ENCODE results near the gene TM9SF4. TPM values are rescaled to one million over a fixed set of nuclear protein-coding genes. Genes with fewer than 3 reads are reported as not detected.

The TM9SF4 gene
- total RNA-seq, 1 donor from 2014 or later: 27.0 TPM

DNA sequence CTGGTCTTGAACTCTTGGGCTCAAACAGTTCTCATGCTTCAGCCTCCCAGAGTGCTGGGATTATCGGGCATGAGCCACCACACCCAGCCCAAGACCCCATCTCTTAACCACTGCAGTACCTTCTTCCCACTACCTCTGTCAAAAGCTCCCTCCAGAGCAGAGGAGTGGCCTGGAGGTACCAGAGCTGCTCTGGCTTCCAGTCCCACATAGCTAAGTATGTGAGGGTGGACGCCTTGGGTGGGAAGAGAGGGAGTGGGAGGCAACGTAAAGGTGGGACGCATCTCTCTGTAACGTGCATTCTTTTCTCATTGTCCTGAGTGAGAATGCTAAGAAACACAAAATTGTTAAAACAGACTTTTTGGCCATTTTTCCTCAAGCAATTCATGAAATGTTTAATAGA is 24.5 kb downstream of the TM9SF4 start:
- Histone ChIP-seq H3K4me3 (no peak overlapping the region), H3K27ac (replicated peaks) (no peak overlapping the region), H3K4me1 (peaks cover 15% of the 10 kb centered on the region), H3K27me3 (ENCODE audit: low read depth) (no peaks in the 10 kb centered on the region), H3K36me3 (peaks cover 51% of the 10 kb centered on the region), H3K9me3 (replicated peaks) (no peaks in the 10 kb centered on the region)
- TF ChIP-seq, protein P1, sequence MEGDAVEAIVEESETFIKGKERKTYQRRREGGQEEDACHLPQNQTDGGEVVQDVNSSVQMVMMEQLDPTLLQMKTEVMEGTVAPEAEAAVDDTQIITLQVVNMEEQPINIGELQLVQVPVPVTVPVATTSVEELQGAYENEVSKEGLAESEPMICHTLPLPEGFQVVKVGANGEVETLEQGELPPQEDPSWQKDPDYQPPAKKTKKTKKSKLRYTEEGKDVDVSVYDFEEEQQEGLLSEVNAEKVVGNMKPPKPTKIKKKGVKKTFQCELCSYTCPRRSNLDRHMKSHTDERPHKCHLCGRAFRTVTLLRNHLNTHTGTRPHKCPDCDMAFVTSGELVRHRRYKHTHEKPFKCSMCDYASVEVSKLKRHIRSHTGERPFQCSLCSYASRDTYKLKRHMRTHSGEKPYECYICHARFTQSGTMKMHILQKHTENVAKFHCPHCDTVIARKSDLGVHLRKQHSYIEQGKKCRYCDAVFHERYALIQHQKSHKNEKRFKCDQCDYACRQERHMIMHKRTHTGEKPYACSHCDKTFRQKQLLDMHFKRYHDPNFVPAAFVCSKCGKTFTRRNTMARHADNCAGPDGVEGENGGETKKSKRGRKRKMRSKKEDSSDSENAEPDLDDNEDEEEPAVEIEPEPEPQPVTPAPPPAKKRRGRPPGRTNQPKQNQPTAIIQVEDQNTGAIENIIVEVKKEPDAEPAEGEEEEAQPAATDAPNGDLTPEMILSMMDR (IDR thresholded peaks at IDR 0.05; ENCODE audit: borderline replicate concordance): no peak
- no peak for DNase-seq
- intact Hi-C loops (cut with micrococcal nuclease): no loop called here

DNA sequence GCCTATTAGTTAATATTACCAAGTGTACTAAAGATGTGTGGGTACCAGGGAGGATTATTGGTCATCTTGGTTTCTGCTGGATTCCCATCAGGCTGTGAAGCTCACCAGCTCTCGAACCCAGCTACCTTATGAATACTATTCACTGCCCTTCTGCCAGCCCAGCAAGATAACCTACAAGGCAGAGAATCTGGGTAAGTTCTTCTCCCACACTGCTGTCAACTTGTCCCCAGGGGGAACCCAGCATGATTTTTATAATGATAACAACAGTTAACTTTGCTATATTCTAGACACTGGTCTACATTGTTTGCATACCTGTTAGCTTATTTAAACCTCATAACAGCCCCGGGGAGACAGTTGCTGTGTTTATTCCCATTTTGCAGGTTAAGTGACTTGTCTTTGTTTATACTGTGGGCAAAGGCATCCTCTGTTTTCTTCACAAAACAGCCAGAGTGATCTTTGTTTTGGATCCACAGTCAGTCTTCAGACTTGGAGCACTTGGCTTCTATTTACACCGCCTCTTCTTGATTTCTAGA is 26.5 kb downstream of the TM9SF4 start:
- Histone ChIP-seq H3K4me3 (no peak overlapping the region), H3K9me3 (replicated peaks) (no peaks in the 10 kb centered on the region), H3K4me1 (peaks cover 2% of the 10 kb centered on the region), H3K36me3 (peaks cover 67% of the 10 kb centered on the region), H3K27ac (replicated peaks) (no peak overlapping the region), H3K27me3 (ENCODE audit: low read depth) (no peaks in the 10 kb centered on the region)
- DNase-seq: no peak
- intact Hi-C loops (cut with micrococcal nuclease): no loop called here
- TF ChIP-seq, protein P1 (IDR thresholded peaks at IDR 0.05; ENCODE audit: borderline replicate concordance): no peak

DNA sequence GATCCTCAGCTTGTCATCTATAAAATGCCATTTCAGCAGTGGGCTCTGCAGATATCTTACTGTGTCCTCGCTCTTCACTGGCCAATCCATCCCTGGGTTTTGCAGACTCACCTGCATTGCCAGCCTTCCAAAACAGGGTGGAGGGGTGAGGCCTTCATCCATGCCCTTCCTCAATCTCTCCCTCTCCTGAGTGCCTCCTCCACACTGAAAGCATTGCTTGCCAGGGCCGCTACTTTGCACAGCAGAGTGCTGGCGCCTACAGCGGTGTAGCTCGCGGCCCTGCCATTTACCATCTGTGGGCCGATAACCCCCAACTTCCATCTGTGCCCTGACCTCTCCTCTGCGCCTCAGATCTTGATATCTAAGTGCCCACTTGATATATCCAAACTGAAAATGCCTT is 29.4 kb downstream of the TM9SF4 start:
- Histone ChIP-seq H3K27ac (replicated peaks) (no peak overlapping the region), H3K27me3 (ENCODE audit: low read depth) (no peaks in the 10 kb centered on the region), H3K9me3 (replicated peaks) (no peaks in the 10 kb centered on the region), H3K4me3 (no peak overlapping the region), H3K4me1 (no peaks in the 10 kb centered on the region), H3K36me3 (peaks cover 86% of the 10 kb centered on the region)
- TF ChIP-seq, protein P1 (IDR thresholded peaks at IDR 0.05; ENCODE audit: borderline replicate concordance): no peak
- intact Hi-C loops (cut with micrococcal nuclease): no loop called here
- DNase-seq: no peak

DNA sequence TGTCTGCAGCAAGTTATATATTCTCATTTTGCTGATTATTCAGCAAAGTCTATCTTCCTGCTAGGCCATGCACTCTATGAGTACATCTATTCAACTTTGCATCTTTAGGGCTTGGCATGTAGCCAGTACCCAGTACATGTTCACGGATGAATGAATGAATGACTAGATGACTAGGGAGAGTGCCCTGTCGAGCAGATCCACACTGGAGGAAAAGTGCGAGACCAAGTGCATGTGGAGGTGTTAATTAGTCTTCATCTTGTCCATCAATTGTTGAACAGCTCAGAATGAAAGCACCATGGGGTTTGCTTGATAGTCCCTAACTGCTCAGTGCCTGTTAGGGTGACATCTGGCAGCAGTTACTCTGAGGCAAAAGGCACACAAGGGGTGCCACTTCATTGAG is 30.4 kb downstream of the TM9SF4 start:
- no peak for DNase-seq
- intact Hi-C loops (cut with micrococcal nuclease): no loop called here
- Histone ChIP-seq H3K27me3 (ENCODE audit: low read depth) (no peaks in the 10 kb centered on the region), H3K36me3 (peaks cover 86% of the 10 kb centered on the region), H3K4me1 (no peaks in the 10 kb centered on the region), H3K9me3 (replicated peaks) (no peaks in the 10 kb centered on the region), H3K27ac (replicated peaks) (no peak overlapping the region), H3K4me3 (no peak overlapping the region)
- TF ChIP-seq, protein P1 (IDR thresholded peaks at IDR 0.05; ENCODE audit: borderline replicate concordance): no peak

DNA sequence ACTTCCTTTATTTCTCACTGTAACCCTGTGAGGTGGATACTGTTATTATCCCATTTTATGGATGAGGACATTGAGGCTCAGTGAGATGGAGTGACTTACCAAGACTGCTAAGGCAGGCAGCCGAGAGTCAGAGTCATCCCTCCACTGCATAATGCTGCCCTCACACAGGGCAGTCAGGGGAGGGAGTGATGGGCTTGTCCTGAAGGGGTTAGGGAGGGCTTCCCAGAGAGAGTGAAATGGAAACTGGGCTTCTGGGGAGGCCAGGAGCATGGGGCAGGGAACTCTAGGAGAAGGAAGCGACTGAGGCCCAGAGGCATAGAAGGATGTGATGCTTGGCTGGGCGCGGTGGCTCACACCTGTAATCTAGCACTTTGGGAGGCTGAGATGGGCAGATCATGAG is 31.1 kb downstream of the TM9SF4 start:
- Histone ChIP-seq H3K27ac (replicated peaks) (no peak overlapping the region), H3K4me1 (no peaks in the 10 kb centered on the region), H3K9me3 (replicated peaks) (no peaks in the 10 kb centered on the region), H3K4me3 (no peak overlapping the region), H3K36me3 (peaks cover 93% of the 10 kb centered on the region), H3K27me3 (ENCODE audit: low read depth) (no peaks in the 10 kb centered on the region)
- intact Hi-C loops (cut with micrococcal nuclease): no loop called here
- TF ChIP-seq, protein P1 (IDR thresholded peaks at IDR 0.05; ENCODE audit: borderline replicate concordance): no peak
- no peak for DNase-seq
